GM12878 (cell line): Measurements from ENCODE around the gene RAB8A. TPM values are rescaled to one million over a fixed set of nuclear protein-coding genes. Genes with fewer than 3 reads are reported as not detected.

ENCODE experiments used
- ASH2L ChIP-seq: fragments of 300-600, 200-600 bp; sonication (generic); IDR thresholded peaks from 2 replicates; pipeline ENCODE4 v1.6.1; 2017; ENCODE audit warnings: low read depth, mild to moderate bottlenecking, borderline replicate concordance
- ATF2 ChIP-seq: IDR thresholded peaks from 2 replicates; pipeline ENCODE4 v1.6.1; 2012; ENCODE audit warnings: low read length, inconsistent platforms
- ATF3 ChIP-seq: IDR thresholded peaks from 2 replicates; pipeline ENCODE4 v1.6.1; 2011; ENCODE audit warnings: low read depth, mild to moderate bottlenecking, low read length, moderate library complexity, borderline replicate concordance; ENCODE audit errors: extremely low read depth
- CREB1 ChIP-seq: IDR thresholded peaks from 2 replicates; pipeline ENCODE4 v1.6.1; 2012; ENCODE audit warnings: low read depth, mild to moderate bottlenecking, inconsistent platforms
- E2F8 ChIP-seq: fragments of 450-650 bp; IDR thresholded peaks from 2 replicates; pipeline ENCODE4 v1.6.1; 2018; ENCODE audit warnings: mild to moderate bottlenecking, low read depth, moderate library complexity; ENCODE audit not compliant: partially characterized antibody
- EZH2 ChIP-seq: IDR thresholded peaks from 2 replicates; pipeline ENCODE4 v1.6.1; 2012; ENCODE audit warnings: low read depth, mild to moderate bottlenecking, control low read depth, inconsistent platforms, low read length, borderline replicate concordance; ENCODE audit not compliant: control insufficient read depth
- HSF1 ChIP-seq: fragments of 150-350 bp; IDR thresholded peaks from 2 replicates; pipeline ENCODE4 v1.6.1; 2014; ENCODE audit warnings: mild to moderate bottlenecking, low read depth, low read length
- IKZF2 ChIP-seq, 2 experiments: fragments of 450-650 bp; IDR thresholded peaks; 2 replicates each; pipeline ENCODE4 v1.6.1; 2017; ENCODE audit warnings: mild to moderate bottlenecking in 2 of 2, moderate library complexity in 2 of 2
- MEF2A ChIP-seq: IDR thresholded peaks from 2 replicates; pipeline ENCODE4 v1.6.1; 2011; ENCODE audit warnings: low read depth, mild to moderate bottlenecking, low read length, moderate library complexity; ENCODE audit not compliant: insufficient read depth
- MYC ChIP-seq: IDR thresholded peaks from 2 replicates; pipeline ENCODE4 v1.6.1; 2011; ENCODE audit warnings: mild to moderate bottlenecking, low read length, moderate library complexity, inconsistent platforms; ENCODE audit not compliant: insufficient read depth, insufficient replicate concordance, insufficient read length, severe bottlenecking
- NFIC ChIP-seq: IDR thresholded peaks from 2 replicates; pipeline ENCODE4 v1.6.1; 2012; ENCODE audit warnings: low read depth, mild to moderate bottlenecking, inconsistent platforms, low read length, moderate library complexity
- PBX3 ChIP-seq: IDR thresholded peaks from 2 replicates; pipeline ENCODE4 v1.6.1; 2011; ENCODE audit warnings: mild to moderate bottlenecking, low read depth, low read length, moderate library complexity; ENCODE audit not compliant: insufficient replicate concordance
- RB1 ChIP-seq: fragments of 450-650 bp; formaldehyde crosslinking; IDR thresholded peaks from 2 replicates; pipeline ENCODE4 v1.6.1; 2017; ENCODE audit warnings: mild to moderate bottlenecking, borderline replicate concordance
- RBBP5 ChIP-seq: fragments of 200-600 bp; sonication (generic); conservative IDR thresholded peaks from 2 replicates; pipeline ENCODE4 v1.6.1; 2016
- SIX5 ChIP-seq: IDR thresholded peaks from 2 replicates; pipeline ENCODE4 v1.6.1; 2011; ENCODE audit warnings: mild to moderate bottlenecking, low read depth, low read length, moderate library complexity; ENCODE audit not compliant: severe bottlenecking
- ZBTB11 ChIP-seq: fragments of 450-650 bp; formaldehyde crosslinking; IDR thresholded peaks from 2 replicates; pipeline ENCODE4 v1.5.0; 2022; ENCODE audit warnings: mild to moderate bottlenecking, missing genetic modification characterization
- polyA plus RNA-seq, 11 experiments: library from polyadenylated mRNA; depleted of rRNA in 4 of 11; unstranded in 6 of 11; stranded (reverse) in 5 of 11; fragments of >200 nt; fragmentation: Nextera tagmentation in 4 of 11; fragmentation: Illumina TruSeq in 1 of 11; extraction: Ambion mirVana in 4 of 11; extraction: Trizol in 1 of 11; gene quantifications; 1 replicate in 1 of 11; 2 replicates in 10 of 11; pipeline versions ENCODE4 v1.2.1 to v1.2.3, GENCODE V29; 2011 to 2016; ENCODE audit warnings: inconsistent platforms in 2 of 11, missing spikeins in 2 of 11, low read depth in 1 of 11
- total RNA-seq, 4 experiments: library from RNA; depleted of rRNA in 3 of 4; stranded (reverse); fragments of >200 nt in 3 of 4; fragmentation: Illumina TruSeq in 1 of 4; extraction: Trizol in 1 of 4; gene quantifications; 2 replicates each; pipeline versions ENCODE4 v1.2.1 to v1.2.3, GENCODE V29; 2013 to 2021

RAB8A gene
- total and polyA plus RNA-seq, 10 of the 15 experiments (the other 5 are each of a cell fraction or from before 2014, with no cell fraction given) = 23.9 to 314 (median 185) TPM

- TF ChIP-seq HSF1 = no peak
- no peak for TF ChIP-seq E2F8
- TF ChIP-seq ATF2 = peak; percentile 46; the same call in 1 of the 2 replicates
- TF ChIP-seq IKZF2 (IDR thresholded peaks at IDR 0.05) = peak; percentile 77 to 79
- TF ChIP-seq ZBTB11 (CRISPR knock-in tag) = no peak
- no peak for TF ChIP-seq NFIC
- no peak for TF ChIP-seq PBX3
- TF ChIP-seq ATF3 = no peak
- TF ChIP-seq RB1 = peak; percentile 49; the same call in 1 of the 2 replicates
- TF ChIP-seq MYC = no peak
- no peak for TF ChIP-seq ASH2L
- TF ChIP-seq EZH2 = no peak
- TF ChIP-seq RBBP5 = no peak
- TF ChIP-seq MEF2A = peak; percentile 35; the same call in 1 of the 2 replicates
- TF ChIP-seq CREB1 = peak; percentile 95
- no peak for TF ChIP-seq SIX5
Measured at GRCh38 chr19:16076154-16076957, 35.3 kb upstream of the RAB8A start, which contains the start of gene TPM4 (continued).
